B cell (primary cell): Measurements from ENCODE around the gene CELF4.

ENCODE experiments used
- EZH2 ChIP-seq: IDR thresholded peaks from 2 replicates; pipeline ENCODE4 v1.6.1; 2012; ENCODE audit warnings: borderline replicate concordance, low read depth, mild to moderate bottlenecking, moderate library complexity, low read length; ENCODE audit not compliant: insufficient read depth, poor library complexity, severe bottlenecking
- TF ChIP-seq, protein P1 (sequence below): fragments of 200-600 bp; IDR thresholded peaks from one replicate; pipeline ENCODE4 v1.8.0; 2022; ENCODE audit warnings: antibody characterized with exemption, mild to moderate bottlenecking

DNA sequence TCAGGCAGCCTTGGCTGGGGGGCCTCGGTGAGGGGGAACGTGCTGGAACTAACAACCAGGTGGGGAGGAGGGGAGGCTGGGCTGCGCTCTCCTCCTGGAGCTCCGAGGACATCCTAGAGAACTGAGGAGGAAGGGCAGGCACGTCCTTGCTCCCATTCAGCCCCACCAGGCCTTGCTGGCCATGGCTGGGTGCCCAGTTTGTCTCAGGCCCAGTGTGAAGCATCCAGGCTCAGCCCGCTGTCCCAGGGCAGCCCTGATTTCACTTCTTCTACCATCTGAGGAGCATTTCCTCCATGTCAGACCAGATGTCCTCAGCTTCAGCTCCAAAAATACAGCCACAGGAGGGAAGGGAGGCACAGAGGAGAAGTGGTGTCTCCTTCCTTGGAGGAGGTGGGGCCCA lies 125.4 kb downstream of the CELF4 start:
- TF ChIP-seq, protein P1, sequence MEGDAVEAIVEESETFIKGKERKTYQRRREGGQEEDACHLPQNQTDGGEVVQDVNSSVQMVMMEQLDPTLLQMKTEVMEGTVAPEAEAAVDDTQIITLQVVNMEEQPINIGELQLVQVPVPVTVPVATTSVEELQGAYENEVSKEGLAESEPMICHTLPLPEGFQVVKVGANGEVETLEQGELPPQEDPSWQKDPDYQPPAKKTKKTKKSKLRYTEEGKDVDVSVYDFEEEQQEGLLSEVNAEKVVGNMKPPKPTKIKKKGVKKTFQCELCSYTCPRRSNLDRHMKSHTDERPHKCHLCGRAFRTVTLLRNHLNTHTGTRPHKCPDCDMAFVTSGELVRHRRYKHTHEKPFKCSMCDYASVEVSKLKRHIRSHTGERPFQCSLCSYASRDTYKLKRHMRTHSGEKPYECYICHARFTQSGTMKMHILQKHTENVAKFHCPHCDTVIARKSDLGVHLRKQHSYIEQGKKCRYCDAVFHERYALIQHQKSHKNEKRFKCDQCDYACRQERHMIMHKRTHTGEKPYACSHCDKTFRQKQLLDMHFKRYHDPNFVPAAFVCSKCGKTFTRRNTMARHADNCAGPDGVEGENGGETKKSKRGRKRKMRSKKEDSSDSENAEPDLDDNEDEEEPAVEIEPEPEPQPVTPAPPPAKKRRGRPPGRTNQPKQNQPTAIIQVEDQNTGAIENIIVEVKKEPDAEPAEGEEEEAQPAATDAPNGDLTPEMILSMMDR = no peak
- TF ChIP-seq EZH2 = no peak
